Placental pericyte (primary cell): ENCODE data around the gene IFT88. TPM values are rescaled to one million over a fixed set of nuclear protein-coding genes. Genes with fewer than 3 reads are reported as not detected.
A peak's percentile ranks its signal among the peaks of the same experiment; 100 is the strongest.

Experiments
- small RNA-seq: library from RNA; depleted of rRNA; stranded (forward); fragments of <200 nt; gene quantifications from one replicate; pipeline ENCODE3, GENCODE V24; 2012; ENCODE audit warnings: low replicate concordance
- total RNA-seq: library from RNA; depleted of rRNA; stranded (reverse); fragments of >200 nt; gene quantifications from 2 replicates; pipeline ENCODE4 v1.2.3, GENCODE V29; 2012

IFT88 gene, protein sequence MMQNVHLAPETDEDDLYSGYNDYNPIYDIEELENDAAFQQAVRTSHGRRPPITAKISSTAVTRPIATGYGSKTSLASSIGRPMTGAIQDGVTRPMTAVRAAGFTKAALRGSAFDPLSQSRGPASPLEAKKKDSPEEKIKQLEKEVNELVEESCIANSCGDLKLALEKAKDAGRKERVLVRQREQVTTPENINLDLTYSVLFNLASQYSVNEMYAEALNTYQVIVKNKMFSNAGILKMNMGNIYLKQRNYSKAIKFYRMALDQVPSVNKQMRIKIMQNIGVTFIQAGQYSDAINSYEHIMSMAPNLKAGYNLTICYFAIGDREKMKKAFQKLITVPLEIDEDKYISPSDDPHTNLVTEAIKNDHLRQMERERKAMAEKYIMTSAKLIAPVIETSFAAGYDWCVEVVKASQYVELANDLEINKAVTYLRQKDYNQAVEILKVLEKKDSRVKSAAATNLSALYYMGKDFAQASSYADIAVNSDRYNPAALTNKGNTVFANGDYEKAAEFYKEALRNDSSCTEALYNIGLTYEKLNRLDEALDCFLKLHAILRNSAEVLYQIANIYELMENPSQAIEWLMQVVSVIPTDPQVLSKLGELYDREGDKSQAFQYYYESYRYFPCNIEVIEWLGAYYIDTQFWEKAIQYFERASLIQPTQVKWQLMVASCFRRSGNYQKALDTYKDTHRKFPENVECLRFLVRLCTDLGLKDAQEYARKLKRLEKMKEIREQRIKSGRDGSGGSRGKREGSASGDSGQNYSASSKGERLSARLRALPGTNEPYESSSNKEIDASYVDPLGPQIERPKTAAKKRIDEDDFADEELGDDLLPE
- 16.5 and 18.4 TPM in 2 replicates for total RNA-seq

DNA sequence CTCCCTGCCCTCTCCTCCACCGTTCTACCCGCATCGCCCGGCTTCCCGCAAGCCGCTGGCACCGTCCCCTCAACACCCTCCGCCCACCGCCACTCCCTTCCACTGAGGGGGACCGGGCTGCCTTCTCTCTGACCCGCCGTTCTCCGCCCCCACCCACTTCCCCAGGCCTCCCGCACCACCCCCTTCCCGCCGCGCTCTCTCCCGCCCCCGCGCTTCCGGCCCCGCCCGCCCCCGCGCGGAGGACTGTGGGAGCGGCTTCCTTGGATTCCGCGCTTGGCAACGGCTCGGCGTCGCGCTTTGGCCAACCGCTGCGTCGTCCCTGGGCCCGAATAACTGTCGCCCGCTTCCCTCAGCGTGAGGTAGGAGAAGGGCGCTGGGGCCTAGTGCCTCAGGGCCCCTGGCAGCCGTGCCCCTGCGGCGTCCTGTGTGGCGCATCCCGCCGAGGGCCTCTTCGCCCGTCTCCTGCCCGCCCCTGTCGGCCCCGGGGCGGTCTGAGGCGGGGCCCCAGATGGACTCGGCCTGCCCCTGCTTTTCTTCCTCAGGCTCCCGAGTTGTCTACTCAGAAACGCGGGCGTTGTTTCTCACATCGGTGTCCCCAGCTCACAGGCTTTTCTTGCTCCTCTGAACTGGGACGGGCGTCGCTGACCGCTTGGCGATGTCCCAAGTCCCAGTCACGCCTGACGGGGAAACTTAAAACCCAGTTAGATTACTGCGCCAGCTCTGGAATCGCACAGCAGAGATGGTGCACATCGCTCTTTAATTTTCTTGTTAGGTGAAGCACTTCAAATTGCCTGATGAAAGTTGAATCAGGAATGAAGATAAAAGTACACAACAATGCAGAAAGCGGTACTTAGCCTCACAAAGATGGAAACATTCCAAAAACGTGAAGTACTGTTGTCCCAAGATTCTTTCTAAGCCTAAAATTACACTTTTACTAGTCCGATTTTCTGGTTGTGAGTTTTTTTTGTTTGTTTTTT is at the start of gene IFT88:
Gene IFT88, plus strand, starts transcription at position 260 of the 977 bp plus-strand sequence. CDS start 7,229 bp downstream, outside the sequence.

DNA sequence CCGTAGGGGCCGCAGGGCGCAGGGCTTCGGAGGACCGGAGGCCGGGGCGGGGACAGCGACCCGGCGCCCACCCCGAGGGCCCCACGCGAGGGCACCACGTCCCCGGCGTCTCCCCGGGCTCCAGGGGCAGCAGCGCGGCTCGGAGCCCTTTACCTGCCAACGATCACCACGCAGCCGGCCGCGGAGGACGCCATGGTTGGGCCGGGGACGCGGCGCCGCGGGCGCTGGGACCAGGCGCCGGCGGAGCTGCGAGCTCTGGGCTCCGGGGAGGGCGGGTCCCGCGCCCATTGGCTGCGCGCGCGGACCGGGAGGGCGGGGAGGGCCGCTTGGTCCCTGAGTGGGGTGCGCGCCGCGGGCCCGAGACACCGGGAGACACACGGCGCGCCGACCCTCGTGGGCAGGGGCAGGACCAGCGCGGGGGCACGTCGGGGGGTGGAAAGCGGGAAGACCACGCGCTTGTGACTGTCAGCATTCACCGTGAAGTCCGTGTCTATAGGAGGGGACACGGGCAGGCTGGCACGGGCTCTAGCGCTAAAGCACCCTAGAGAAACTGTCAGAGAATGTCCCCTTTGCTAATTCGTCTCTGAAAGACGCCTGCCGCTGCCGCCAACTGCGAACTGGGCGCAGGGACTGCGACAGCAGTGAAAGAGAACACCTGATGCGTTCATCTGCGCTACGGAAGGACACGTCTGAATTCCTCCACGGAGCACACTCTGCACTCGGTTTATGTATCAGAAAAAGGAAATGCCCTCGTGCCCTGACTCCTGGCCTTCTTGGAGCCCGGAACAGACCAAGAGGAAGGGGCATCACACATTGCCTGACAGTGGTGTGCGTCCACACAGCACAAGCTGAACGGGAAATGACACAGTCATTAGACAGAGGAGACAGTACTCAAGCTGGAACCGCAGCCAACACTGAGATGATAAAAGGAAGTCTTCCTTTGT is 41.1 kb upstream of the IFT88 start, which contains the start of gene CRYL1:
Gene CRYL1, minus strand, starts transcription at position 257 of the 944 bp plus-strand sequence. Its CDS starts 63 bp downstream, at position 194.

GRCh38 chr13:20702915-20703779 is 136.2 kb downstream of the IFT88 start, which contains the start of gene IL17D:
IL17D (plus strand) TSS chr13:20703699; CDS start chr13:20704002, 303 bp downstream.

Small RNA genes lying within 50 kb of the gene (small RNA-seq; reads per million reads assigned to genes)
- 1.4 reads per million, percentile 58 among the genes with 10 or more reads in this experiment for gene RNU2-7P

Other genes with a start within 250 kb of the IFT88 start
- 11.5 and 13.1 TPM in 2 replicates for gene CRYL1, start 41.3 kb upstream of the IFT88 start, total RNA-seq
- 0.43 and 0.66 TPM in 2 replicates for gene IL17D, start 136.5 kb downstream of the IFT88 start, total RNA-seq
- 3.9 and 8.7 TPM in 2 replicates for gene EEF1AKMT1, start 206.8 kb downstream of the IFT88 start, total RNA-seq